Activated CD8-positive, alpha-beta memory T cell treated with anti-CD3 and anti-CD28 coated beads, Interleukin-2, amount 50 U/mL, for 4 hours (primary cell): ENCODE measurements around the gene S1PR2.
A peak's percentile ranks its signal among the peaks of the same experiment; 100 is the strongest.

Experiments
- DNase-seq: peaks from one replicate; pipeline ENCODE4 v3.0.0-alpha.2; 2020

The S1PR2 gene, protein sequence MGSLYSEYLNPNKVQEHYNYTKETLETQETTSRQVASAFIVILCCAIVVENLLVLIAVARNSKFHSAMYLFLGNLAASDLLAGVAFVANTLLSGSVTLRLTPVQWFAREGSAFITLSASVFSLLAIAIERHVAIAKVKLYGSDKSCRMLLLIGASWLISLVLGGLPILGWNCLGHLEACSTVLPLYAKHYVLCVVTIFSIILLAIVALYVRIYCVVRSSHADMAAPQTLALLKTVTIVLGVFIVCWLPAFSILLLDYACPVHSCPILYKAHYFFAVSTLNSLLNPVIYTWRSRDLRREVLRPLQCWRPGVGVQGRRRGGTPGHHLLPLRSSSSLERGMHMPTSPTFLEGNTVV

DNA sequence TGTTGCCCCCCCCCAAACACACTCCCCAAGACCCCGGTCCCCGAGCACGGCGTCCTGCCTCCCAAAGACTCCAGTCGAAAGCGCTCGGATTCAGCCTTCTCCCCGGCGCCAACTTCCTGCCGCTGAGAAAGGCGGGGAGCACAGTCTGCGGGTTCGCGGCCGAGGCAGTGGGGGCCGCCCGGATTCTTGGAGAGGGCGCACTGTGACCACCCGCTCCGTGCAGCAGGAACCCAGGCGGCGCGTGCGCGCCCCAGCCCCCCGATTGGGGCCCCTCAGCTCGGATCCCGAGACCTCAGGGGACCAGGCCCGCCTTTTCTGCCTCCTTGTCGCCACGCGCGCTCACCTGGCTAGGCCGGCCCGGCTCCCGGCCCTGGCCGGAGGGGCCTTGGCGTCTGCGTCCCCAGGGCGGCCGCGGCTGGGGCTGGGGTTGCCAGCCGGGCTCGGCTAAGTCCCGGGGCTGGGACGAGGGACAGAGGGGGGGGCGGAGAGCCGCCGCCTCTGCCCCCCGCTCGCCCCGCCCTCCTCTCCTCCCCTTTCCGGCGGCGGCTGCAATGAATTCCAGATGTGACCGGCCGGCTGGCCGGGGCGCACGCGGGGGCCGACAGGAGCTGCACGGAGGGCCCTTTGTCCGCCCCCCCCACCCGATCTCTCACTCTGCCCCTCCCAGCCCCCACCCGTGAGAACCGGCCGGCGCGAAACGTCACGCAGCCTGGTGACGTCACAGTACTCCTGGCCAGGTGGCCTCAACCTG, at the start of gene S1PR2:
TSS of gene S1PR2 (minus strand) at position 471 of the 751 bp plus-strand sequence. CDS start 6,426 bp downstream, outside the sequence.
- peak; percentile 65 for DNase-seq

DNA sequence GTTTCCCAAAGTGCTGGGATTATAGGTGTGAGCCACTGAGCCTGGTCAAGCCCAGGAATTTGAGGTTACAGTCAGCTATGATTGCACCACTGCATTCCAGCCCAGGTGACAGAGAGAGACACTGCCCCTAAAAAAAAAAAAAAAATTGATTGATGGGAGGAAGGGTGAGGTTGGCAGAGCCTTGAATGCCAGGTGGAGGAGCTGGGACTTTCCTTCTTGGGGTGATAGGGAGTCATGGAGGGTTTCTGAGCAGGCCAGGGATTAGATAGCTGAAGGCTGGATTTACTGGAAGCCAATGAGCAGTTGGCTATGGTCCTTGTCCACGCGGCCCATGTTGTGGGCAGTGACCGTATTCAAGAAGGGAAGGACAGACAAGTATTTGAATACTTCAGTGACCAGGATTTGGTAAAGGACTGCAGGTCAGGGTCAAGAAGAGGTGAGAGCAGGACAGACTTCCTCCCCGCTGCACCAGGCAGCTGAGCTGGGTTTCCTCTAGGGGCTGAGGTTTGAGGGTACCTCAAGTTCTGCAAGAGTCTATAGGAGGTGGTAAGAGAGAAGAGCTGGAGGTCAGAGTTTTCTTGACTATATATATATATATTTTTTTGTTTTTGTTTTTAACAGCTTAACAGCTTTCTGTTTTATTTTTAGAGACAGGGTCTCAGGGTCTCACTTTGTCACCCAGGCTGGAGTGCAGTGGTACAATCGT, 48.8 kb upstream of the S1PR2 start:
- DNase-seq, result no peak

DNA sequence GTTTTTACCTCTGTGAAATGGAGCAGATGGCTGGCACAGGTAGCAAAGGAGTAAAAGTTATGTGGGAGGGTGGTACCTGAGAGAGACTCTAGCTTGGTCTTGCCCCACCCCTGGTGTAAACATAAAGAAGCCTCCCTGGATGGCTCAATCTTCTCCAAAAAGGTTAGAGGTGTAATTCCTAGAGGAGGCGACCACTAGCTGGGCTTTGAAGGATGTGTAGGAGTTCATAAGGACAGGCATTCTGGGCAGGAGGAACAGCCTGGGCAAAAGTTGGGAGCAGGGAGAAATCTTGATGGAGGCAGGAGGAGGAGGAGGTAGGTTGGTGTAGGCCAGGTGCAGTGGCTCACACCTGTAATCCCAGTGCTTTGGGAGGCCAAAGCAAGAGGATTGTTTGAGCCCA, 47.8 kb upstream of the S1PR2 start:
- DNase-seq, result no peak

DNA sequence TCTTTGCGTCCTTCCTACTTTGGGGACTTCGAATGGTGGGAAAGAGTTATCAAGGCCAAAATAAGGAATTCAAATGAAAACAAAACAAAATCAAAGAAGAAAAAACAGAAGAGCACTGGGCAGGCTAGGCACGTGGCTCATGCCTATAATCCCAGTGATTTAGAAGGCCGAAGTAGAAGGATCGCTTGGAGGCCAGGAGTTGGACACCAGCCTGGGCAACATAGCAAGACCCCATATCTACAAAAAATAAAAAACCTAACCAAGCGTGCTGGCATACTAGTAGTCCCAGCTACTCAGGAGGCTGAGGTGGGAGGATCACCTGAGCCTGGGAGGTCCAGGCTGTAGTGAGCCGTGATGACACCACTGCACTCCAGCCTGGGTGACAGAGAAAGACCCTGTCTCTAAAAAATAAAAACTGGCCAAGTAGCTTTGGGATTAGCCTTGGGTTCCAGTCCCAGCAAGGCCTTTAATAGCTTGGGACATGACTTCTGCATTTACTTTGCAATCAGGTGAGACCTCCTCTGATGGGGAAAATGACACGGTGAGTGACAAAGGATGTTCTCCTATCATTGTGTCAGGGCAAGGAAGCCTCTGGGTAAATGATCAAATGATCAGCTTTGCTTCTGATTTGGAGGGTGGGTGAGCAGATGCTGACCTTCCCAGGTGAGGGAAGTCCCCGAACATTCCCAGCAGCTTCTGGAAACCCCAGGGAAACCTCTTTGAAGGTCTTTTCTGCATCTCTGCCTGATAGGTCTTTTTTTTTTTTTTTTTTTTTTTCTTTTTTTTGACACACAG, 46.9 kb upstream of the S1PR2 start:
- no peak for DNase-seq

DNA sequence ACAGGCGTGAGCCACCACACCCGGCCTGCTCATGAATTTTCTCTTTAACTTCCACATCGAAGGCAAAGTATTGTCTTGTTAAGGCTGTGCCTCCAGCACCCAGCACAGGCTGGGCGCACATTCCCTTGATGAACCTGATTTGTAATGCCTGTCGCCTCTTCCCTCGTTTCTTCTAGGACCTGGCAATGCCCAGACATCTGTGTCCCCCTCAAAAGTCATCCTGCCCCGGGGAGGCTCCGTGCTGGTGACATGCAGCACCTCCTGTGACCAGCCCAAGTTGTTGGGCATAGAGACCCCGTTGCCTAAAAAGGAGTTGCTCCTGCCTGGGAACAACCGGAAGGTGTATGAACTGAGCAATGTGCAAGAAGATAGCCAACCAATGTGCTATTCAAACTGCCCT, 43.5 kb upstream of the S1PR2 start:
- no peak for DNase-seq

DNA sequence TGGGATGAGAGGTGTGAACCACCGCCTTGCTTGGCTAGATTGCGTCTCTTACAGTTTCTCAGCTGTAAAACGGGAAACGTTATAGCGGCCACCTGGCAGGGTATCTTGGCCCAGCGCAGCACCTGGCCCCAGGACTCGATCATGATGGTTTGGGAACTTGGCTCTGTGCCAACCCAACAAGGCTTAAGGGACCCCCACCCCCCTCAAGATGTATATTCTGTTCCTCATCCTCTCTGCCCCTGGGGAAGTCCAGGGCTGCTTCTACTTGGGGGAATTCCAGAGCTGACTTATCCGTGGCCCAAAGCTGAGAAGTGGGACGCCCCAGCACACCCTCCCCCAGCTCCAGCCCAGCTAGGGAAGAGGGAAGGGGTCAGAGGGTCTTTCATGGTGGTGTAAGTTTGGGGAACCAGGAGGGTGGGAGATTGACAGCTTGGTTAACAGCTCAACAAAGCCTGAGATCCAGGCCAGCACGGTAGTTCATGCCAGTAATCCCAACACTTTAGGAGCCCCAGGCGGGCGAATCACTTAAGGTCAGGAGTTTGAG, 40.5 kb upstream of the S1PR2 start:
- peak; percentile 43 for DNase-seq

DNA sequence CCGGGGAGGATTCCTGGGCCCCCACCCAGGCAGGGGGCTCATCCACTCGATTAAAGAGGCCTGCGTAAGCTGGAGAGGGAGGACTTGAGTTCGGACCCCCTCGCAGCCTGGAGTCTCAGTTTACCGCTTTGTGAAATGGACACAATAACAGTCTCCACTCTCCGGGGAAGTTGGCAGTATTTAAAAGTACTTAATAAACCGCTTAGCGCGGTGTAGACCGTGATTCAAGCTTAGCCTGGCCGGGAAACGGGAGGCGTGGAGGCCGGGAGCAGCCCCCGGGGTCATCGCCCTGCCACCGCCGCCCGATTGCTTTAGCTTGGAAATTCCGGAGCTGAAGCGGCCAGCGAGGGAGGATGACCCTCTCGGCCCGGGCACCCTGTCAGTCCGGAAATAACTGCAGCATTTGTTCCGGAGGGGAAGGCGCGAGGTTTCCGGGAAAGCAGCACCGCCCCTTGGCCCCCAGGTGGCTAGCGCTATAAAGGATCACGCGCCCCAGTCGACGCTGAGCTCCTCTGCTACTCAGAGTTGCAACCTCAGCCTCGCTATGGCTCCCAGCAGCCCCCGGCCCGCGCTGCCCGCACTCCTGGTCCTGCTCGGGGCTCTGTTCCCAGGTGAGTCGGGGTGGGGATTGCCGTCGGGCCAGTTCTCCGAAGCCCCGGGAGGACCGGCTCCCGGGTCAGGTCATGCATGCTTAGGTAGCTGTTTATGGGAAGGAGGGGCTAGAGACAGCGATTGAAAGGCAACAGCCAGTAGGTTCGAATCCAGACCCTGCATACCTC, 39.7 kb upstream of the S1PR2 start, which contains the start of gene ICAM1:
TSS of gene ICAM1 (plus strand) at position 505 of the 779 bp plus-strand sequence. CDS start at position 545, 40 bp downstream.
- DNase-seq, result peak; percentile 70

DNA sequence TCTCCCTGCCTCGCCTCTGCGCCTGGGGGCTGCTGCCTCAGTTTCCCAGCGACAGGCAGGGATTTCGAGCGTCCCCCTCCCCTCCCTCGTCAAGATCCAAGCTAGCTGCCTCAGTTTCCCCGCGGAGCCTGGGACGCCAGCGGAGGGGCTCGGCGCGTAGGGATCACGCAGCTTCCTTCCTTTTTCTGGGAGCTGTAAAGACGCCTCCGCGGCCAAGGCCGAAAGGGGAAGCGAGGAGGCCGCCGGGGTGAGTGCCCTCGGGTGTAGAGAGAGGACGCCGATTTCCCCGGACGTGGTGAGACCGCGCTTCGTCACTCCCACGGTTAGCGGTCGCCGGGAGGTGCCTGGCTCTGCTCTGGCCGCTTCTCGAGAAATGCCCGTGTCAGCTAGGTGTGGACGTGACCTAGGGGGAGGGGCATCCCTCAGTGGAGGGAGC, 39.1 kb upstream of the S1PR2 start:
- DNase-seq, result peak; percentile 63

DNA sequence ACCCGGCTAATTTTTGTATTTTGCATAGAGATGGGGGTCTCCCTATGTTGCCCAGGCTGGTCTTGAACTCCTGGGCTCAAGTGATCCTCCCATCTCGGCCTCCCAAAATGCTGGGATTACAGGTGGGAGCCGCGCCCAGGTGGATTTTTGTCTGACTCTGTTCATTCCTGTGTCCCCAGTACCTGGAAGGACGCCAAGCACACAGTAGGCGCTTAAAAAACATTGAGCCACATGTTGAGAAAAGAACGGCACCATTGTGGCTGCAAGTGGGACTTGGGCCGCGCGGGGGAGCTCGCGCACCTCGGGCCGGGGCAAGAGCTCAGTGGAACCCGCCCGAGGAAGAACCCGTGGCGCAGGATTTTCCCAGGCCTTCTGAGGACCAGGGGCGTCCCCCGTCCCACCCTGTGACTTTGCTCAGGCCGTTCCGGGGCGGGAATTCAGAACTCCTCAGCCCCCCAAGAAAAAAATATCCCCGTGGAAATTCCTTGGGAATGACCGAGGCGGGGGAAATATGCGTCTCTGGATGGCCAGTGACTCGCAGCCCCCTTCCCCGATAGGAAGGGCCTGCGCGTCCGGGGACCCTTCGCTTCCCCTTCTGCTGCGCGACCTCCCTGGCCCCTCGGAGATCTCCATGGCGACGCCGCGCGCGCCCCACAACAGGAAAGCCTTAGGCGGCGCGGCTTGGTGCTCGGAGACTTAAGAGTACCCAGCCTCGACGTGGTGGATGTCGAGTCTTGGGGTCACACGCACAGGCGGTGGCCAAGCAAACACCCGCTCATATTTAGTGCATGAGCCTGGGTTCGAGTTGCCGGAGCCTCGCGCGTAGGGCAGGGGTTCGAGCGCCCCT, 38.4 kb upstream of the S1PR2 start:
- DNase-seq, result peak; percentile 89

DNA sequence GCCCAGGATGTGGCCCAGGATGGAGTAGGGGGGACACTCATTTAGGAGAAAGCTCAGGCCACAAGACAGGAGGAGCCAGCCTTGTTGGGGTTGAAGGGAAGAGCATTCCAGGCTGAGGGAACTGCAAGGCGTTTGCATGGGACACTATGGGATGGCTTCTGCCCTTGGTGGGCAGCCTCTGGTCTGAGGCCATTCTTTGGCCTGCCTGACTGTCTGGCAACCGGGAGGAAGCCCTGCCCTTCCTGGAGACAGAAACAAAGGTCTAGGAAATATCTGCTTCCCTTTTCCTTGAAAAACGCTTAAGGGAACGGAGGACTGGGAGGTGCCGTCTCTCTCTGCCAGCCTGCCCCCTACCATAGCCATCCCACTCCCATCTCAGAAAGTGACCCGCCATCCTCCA, 36.9 kb upstream of the S1PR2 start:
- no peak for DNase-seq

DNA sequence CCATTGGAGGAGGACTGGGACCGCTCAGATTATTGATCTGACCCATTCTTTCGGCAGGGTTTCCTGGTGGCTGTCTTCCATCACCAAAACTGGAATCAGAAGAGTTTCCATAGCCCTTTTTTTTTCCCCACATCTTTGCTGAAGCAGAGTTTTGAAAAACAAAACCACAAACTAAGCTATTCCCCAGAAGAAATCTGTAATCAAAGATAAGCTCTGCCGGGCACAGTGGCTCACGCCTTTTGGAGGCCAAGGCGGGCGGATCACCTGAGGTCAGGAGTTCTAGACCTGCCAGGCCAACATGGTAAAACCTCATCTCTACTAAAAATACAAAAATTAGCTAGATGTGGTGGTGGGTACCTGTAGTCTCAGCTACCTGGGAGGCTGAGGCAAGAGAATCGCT, 35.6 kb upstream of the S1PR2 start:
- no peak for DNase-seq

DNA sequence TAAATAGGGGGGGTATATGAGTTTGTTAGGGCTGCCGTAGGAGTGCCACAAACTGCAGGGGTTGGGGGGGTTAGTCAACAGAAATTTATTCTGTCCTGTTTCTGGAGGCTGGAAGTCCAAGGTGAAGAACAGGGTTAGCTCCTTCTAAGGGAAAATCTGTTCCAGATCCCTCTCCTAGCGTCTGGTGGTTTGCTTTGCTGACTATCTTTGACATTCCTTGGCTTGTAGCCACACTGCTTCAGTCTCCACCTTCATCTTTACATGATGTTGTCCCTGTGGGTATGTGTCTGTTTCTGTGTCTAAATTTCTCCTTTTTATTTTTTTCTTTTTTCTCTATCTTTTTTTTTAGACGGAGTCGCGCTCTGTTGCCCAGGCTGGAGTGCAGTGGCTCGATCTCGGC, 31.6 kb upstream of the S1PR2 start:
- DNase-seq, result no peak

DNA sequence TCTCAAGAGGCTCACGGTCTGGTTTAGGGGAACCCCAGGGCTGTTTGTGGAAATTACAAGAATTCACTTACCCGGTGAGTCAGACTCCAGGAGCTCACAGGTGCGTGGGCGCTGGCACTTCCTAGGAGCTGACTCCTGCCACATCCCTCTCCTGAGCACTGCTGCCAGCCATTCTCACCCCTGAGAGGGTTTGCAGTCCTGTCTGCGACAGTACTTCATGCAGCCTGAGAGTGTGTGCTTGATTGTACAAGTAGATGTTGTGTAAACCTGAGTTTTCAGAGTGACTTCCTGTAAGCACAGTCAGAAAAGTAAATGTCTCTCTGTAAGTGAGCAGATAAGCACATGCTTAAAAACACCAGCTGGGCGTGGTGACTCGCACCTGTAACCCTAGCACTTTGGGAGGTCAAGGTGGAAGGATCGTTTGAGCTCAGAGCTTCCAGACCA, 29.0 kb upstream of the S1PR2 start:
- DNase-seq, result no peak

DNA sequence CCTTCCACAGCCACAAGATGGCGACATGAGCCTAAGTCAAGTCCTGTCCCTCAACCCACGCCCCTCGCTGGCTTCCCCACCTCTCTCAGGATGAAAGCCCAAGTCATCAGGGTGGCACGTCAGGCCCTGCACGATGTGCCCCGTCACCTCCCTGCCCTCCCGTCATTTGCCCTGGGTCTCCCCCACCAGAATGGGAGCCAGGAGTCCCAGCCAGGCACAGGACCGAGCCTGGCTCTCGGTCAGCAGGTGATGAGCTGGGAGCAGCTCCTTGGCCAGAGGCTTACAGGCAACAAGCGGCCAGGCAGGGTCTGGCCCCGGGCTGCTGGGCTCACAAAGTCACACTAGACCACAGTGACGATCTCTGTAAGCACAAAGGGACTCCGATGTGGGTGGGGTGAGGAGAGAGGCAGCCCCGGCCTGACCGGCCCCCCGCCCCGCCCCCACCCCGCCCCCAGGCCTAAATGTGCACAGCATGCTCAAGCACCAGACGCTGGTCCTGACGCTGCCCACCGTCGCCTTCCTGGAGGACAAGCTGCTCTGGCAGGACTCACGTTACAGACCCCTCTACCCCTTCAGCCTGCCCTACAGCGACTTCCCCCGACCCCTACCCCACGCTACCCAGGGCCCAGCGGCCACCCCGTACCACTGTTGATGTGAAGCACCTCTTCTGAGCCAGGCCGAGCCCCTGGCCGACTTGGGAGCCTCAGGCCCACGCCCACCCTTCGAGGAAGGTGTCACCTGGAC, 28.2 kb upstream of the S1PR2 start:
- DNase-seq, result peak; percentile 87

DNA sequence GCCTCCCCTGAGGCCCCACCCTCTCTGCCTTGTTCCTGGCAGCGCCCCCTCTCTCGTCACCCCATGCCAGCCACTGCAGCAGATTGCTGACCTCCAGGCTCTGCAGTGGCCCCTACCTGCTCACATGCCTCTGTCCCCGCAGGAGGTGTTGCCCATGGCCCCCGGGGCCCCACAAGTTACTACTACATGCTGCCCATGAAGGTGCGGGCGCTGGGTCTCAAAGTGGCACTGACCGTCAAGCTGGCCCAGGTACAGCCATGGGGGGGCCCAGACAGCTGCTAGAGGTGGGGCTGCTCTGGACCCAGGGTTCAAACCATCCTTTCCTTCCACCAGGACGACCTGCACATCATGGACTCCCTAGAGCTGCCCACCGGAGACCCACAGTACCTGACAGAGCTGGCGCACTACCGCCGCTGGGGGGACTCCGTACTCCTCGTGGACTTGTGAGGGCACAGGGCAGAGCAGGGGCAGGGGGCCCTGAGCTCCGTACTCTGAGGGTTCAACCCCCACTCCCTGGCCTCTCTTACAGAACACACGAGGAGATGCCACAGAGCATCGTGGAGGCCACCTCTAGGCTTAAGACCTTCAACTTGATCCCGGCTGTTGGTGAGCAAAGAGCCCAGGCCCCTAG, 27.1 kb upstream of the S1PR2 start:
- DNase-seq, result no peak

DNA sequence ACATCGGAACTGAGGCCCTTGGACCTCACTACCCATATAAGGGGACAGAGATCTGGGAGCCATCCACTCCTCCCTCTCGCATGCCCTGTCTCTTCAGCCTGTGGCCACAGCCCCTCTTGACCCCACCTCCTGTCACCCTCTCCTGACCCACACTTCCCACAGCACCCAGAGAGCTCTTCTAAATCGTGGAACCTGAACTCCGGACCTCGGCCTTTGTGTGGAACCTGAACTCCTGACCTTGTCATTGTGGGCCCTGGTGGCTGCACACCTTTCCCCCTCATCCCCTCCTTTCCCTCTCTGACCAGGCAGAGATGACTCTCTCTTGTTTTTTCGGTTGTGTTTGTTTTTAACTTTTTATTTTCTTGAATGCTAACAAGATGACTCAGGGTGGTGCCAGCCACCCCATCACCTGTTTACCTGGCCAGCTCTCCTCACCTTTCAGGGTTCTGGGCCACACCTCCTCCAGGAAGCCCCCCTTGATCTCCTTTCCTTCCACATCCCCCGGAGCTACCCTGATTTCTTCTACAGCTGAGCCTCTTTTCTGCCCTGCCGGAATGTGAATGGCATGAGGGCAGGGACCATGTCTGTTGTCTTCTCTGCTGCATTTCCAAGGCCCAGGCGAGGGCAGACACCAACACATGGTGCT, 26.0 kb upstream of the S1PR2 start:
- no peak for DNase-seq

DNA sequence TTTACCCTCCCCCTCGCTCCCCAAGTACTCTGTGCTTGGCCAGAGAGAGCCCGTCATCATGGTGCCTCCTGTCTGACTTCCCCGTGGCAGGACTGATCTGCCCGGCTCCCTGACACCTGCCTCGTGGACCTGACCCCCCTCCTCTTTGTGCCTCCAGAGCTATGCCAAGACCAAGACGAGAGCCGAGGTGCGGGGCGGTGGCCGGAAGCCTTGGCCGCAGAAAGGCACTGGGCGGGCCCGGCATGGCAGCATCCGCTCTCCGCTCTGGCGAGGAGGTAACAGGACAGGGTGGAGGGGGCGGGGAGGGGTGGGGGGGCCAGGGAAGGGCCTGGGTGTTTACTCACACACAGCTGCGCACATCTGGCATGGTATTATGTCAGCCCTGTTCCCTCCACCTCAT, 25.4 kb upstream of the S1PR2 start:
- DNase-seq, result no peak

DNA sequence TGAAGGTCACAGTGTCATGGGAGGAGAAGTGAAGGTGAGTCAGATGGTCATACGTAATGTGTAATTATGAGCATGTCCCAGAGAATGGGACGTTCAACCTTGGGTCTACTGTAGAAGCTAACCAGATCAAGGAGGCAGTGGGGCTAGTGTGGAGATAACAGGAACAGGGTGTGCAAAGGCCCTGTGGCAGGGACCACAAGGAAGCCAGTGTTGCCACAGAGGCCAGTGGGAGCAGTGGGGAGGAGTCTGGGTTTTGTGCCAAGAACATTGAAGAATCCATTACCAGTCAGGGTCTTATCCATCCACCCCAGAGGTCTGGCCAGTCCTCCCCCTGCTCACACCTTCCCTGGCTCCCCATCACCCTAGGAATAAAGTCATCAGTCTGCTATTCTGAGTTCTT, 24.2 kb upstream of the S1PR2 start:
- no peak for DNase-seq

DNA sequence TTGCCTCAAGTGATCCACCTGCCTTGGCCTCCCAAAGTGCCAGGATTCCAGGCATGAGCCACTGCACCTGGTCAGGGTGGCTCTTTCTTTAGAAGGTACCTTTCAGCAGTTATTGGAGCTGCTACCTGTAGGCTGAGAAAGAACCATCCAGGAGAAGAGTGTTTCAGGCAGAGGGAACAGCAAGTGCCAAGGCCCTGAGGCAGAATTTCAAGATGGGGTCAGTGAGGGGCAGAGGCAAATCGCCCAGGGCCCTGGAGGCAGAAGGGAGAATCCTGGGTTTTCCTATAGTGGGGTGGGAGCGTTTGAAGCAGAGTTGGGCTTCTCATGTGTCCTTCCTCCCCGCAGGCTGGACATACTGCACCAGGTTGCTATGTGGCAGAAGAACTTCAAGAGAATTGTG, 23.1 kb upstream of the S1PR2 start:
- DNase-seq, result no peak
